Liver (tissue), 9 donors: ENCODE data around the gene AKAP11. TPM values are rescaled to one million over a fixed set of nuclear protein-coding genes. Genes with fewer than 3 reads are reported as not detected.

Experiments used
- DNase-seq: peaks from one replicate; pipeline ENCODE4 v3.0.0-alpha.2; 2017; ENCODE audit warnings: low spot score
- H3K27ac ChIP-seq, 2 donors: one replicate each; pipeline ENCODE4 v1.7.0; 2013; ENCODE audit warnings: inconsistent platforms in 2 of 2, low read length in 2 of 2, control low read depth in 1 of 2, low read depth in 1 of 2, mild to moderate bottlenecking in 1 of 2
- H3K27me3 ChIP-seq, 4 donors: one replicate each; pipeline versions ENCODE4 v1.6.1 to v1.7.0; 2013; ENCODE audit warnings: low read length in 3 of 4, inconsistent platforms in 1 of 4, mild to moderate bottlenecking in 1 of 4, moderate library complexity in 1 of 4; ENCODE audit not compliant: control insufficient read depth in 4 of 4, insufficient read depth in 4 of 4
- H3K36me3 ChIP-seq, 4 donors: one replicate each; pipeline versions ENCODE4 v1.6.1 to v1.7.0; 2013; ENCODE audit warnings: low read length in 3 of 4, mild to moderate bottlenecking in 3 of 4, low read depth in 1 of 4, moderate library complexity in 1 of 4; ENCODE audit not compliant: control insufficient read depth in 4 of 4, insufficient read depth in 3 of 4
- H3K4me1 ChIP-seq, 4 donors: one replicate each; pipeline versions ENCODE4 v1.6.1 to v1.7.0; 2013; ENCODE audit warnings: low read length in 3 of 4, mild to moderate bottlenecking in 3 of 4, moderate library complexity in 1 of 4; ENCODE audit not compliant: control insufficient read depth in 4 of 4, insufficient read depth in 4 of 4
- H3K4me3 ChIP-seq, 3 donors: one replicate each; pipeline versions ENCODE4 v1.6.1 to v1.7.0; 2013; ENCODE audit warnings: low read length in 3 of 3, control low read depth in 1 of 3, low read depth in 1 of 3, mild to moderate bottlenecking in 1 of 3
- H3K9ac ChIP-seq, 2 donors: one replicate each; pipeline ENCODE4 v1.7.0; 2013; ENCODE audit warnings: low read length in 2 of 2, mild to moderate bottlenecking in 2 of 2, moderate library complexity in 2 of 2, control low read depth in 1 of 2, low read depth in 1 of 2
- H3K9me3 ChIP-seq, 4 donors: one replicate each; pipeline versions ENCODE4 v1.6.1 to v1.7.0; 2013; ENCODE audit warnings: low read length in 3 of 4; ENCODE audit not compliant: control insufficient read depth in 4 of 4
- ATF3 ChIP-seq: IDR thresholded peaks from 2 replicates; pipeline ENCODE4 v1.6.1; 2016; ENCODE audit warnings: antibody characterized with exemption
- EGR1 ChIP-seq, 2 donors: IDR thresholded peaks; 2 replicates each; pipeline ENCODE4 v1.6.1; 2016 to 2018; ENCODE audit warnings: antibody characterized with exemption in 2 of 2, low read depth in 2 of 2
- FOXA1 ChIP-seq: IDR thresholded peaks from 2 replicates; pipeline ENCODE4 v1.6.1; 2016; ENCODE audit warnings: antibody characterized with exemption
- FOXA2 ChIP-seq: IDR thresholded peaks from 2 replicates; pipeline ENCODE4 v1.6.1; 2016; ENCODE audit warnings: antibody characterized with exemption
- HNF4G ChIP-seq: IDR thresholded peaks from 2 replicates; pipeline ENCODE4 v1.6.1; 2016; ENCODE audit warnings: antibody characterized with exemption
- JUND ChIP-seq, 2 donors: IDR thresholded peaks; 2 replicates each; pipeline ENCODE4 v1.6.1; 2016; ENCODE audit warnings: antibody characterized with exemption in 2 of 2
- MAX ChIP-seq: IDR thresholded peaks from 2 replicates; pipeline ENCODE4 v1.6.1; 2016; ENCODE audit warnings: antibody characterized with exemption
- NR2F2 ChIP-seq: IDR thresholded peaks from 2 replicates; pipeline ENCODE4 v1.6.1; 2016; ENCODE audit warnings: antibody characterized with exemption
- RAD21 ChIP-seq, 2 donors: IDR thresholded peaks; 2 replicates each; pipeline ENCODE4 v1.6.1; 2016; ENCODE audit warnings: antibody characterized with exemption in 2 of 2, mild to moderate bottlenecking in 2 of 2
- RXRA ChIP-seq, 2 donors: IDR thresholded peaks; 2 replicates each; pipeline ENCODE4 v1.6.1; 2017 to 2018; ENCODE audit warnings: antibody characterized with exemption in 2 of 2, mild to moderate bottlenecking in 1 of 2
- SP1 ChIP-seq: IDR thresholded peaks from 2 replicates; pipeline ENCODE4 v1.6.1; 2018; ENCODE audit warnings: antibody characterized with exemption, mild to moderate bottlenecking
- TAF1 ChIP-seq: conservative IDR thresholded peaks from 2 replicates; pipeline ENCODE4 v1.6.1; 2016; ENCODE audit warnings: antibody characterized with exemption, mild to moderate bottlenecking
- YY1 ChIP-seq: IDR thresholded peaks from 2 replicates; pipeline ENCODE4 v1.6.1; 2016; ENCODE audit warnings: antibody characterized with exemption, mild to moderate bottlenecking
- ZBTB33 ChIP-seq: IDR thresholded peaks from 2 replicates; pipeline ENCODE4 v1.6.1; 2016; ENCODE audit warnings: antibody characterized with exemption
- WGBS: extraction: QIAGEN DNeasy Blood & Tissue Kit; methylation state at CpG from one replicate; pipeline ENCODE4 v1.1.7; 2013; 5-methylcytosine and 5-hydroxymethylcytosine counted together
- polyA plus RNA-seq, 2 donors: library from polyadenylated mRNA; stranded (reverse) in 1 of 2; unstranded in 1 of 2; fragments of 200-250 nt in 1 of 2; fragments of >200 nt in 1 of 2; fragmentation: Nextera tagmentation in 1 of 2; extraction: Ambion mirVana in 1 of 2; gene quantifications; one replicate each; pipeline versions ENCODE4 v1.2.1 to v1.2.3, GENCODE V29; 2013 to 2015
- total RNA-seq, 2 donors: library from RNA; depleted of rRNA; stranded (reverse); fragments of >200 nt; gene quantifications; one replicate each; pipeline ENCODE4 v1.2.3, GENCODE V29; 2014
- TF ChIP-seq, protein P1 (sequence below): IDR thresholded peaks from 2 replicates; pipeline ENCODE4 v1.6.1; 2016; ENCODE audit warnings: antibody characterized with exemption, mild to moderate bottlenecking
- TF ChIP-seq, protein P2 (sequence below): fragments of 150-350 bp; IDR thresholded peaks from 2 replicates; pipeline ENCODE4 v1.5.1; 2017; ENCODE audit warnings: improper control_type of control experiment, low read depth, low read length; ENCODE audit not compliant: missing input control
- donor health status: healthy.
- donor health status: healthy.
- donor health status: healthy.
- donor health status: healthy.
- donor health status: healthy.

Gene AKAP11
- total and polyA plus RNA-seq, 4 donors, result 2.5 to 12.0 (median 7.3) TPM

DNA sequence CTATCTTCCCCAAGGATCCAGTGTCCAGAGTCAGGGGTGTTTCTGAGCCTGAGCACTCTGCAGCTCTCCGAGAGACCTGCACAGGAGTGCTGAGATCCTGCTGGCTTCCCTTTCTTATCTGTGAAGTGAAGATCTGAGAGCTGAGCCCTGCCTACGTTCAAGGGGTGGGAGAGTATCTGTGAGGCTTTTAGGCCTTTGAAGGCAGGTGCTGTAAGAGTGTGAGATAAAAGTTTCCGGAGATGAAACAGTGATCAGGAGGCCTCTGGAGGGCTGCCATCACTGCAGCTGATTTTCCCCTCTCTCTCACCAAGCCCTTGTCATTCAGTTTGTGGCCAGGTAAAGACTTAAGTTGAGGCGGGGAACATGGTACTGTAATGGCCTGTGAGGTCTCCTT lies 83.1 kb downstream of the AKAP11 start:
- 88% methylated on average over 4 of the region's 4 CpGs for WGBS
- Histone ChIP-seq H3K9ac (no peak overlapping the region), H3K36me3 (no peaks in the 10 kb centered on the region), H3K27ac (no peak overlapping the region), H3K4me3 (no peak overlapping the region), H3K27me3 (no peaks in the 10 kb centered on the region), H3K9me3 (no peaks in the 10 kb centered on the region), H3K4me1 (no peaks in the 10 kb centered on the region)
- TF ChIP-seq RXRA (IDR thresholded peaks at IDR 0.05), result no peak
- TF ChIP-seq SP1, result no peak
- no peak for TF ChIP-seq TAF1
- TF ChIP-seq, protein P1, sequence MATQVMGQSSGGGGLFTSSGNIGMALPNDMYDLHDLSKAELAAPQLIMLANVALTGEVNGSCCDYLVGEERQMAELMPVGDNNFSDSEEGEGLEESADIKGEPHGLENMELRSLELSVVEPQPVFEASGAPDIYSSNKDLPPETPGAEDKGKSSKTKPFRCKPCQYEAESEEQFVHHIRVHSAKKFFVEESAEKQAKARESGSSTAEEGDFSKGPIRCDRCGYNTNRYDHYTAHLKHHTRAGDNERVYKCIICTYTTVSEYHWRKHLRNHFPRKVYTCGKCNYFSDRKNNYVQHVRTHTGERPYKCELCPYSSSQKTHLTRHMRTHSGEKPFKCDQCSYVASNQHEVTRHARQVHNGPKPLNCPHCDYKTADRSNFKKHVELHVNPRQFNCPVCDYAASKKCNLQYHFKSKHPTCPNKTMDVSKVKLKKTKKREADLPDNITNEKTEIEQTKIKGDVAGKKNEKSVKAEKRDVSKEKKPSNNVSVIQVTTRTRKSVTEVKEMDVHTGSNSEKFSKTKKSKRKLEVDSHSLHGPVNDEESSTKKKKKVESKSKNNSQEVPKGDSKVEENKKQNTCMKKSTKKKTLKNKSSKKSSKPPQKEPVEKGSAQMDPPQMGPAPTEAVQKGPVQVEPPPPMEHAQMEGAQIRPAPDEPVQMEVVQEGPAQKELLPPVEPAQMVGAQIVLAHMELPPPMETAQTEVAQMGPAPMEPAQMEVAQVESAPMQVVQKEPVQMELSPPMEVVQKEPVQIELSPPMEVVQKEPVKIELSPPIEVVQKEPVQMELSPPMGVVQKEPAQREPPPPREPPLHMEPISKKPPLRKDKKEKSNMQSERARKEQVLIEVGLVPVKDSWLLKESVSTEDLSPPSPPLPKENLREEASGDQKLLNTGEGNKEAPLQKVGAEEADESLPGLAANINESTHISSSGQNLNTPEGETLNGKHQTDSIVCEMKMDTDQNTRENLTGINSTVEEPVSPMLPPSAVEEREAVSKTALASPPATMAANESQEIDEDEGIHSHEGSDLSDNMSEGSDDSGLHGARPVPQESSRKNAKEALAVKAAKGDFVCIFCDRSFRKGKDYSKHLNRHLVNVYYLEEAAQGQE, result no peak
- no peak for DNase-seq

GRCh38 chr13:42355491-42356183 lies 83.7 kb downstream of the AKAP11 start:
- Histone ChIP-seq H3K9ac (no peak overlapping the region), H3K27ac (no peak overlapping the region), H3K4me1 (no peaks in the 10 kb centered on the region), H3K27me3 (no peaks in the 10 kb centered on the region), H3K4me3 (no peak overlapping the region), H3K9me3 (no peaks in the 10 kb centered on the region), H3K36me3 (no peaks in the 10 kb centered on the region)
- no peak for DNase-seq
- 92% methylated on average over 6 of the region's 6 CpGs for WGBS
- TF ChIP-seq JUND (IDR thresholded peaks at IDR 0.05) (no peak), EGR1 (IDR thresholded peaks at IDR 0.05; ENCODE audit: low read depth in 2 of 2) (no peak), MAX (no peak), TAF1 (no peak), ZBTB33 (no peak), FOXA2 (no peak), NR2F2 (no peak), HNF4G (no peak), RAD21 (IDR thresholded peaks at IDR 0.05) (no peak), FOXA1 (no peak), YY1 (no peak), ATF3 (no peak)
- TF ChIP-seq, protein P2, sequence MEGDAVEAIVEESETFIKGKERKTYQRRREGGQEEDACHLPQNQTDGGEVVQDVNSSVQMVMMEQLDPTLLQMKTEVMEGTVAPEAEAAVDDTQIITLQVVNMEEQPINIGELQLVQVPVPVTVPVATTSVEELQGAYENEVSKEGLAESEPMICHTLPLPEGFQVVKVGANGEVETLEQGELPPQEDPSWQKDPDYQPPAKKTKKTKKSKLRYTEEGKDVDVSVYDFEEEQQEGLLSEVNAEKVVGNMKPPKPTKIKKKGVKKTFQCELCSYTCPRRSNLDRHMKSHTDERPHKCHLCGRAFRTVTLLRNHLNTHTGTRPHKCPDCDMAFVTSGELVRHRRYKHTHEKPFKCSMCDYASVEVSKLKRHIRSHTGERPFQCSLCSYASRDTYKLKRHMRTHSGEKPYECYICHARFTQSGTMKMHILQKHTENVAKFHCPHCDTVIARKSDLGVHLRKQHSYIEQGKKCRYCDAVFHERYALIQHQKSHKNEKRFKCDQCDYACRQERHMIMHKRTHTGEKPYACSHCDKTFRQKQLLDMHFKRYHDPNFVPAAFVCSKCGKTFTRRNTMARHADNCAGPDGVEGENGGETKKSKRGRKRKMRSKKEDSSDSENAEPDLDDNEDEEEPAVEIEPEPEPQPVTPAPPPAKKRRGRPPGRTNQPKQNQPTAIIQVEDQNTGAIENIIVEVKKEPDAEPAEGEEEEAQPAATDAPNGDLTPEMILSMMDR, result no peak
- TF ChIP-seq, protein P1, result no peak
